MM.1S (cell line): ENCODE results near the gene LDB1.

ENCODE experiments used
- DNase-seq: peaks from one replicate; pipeline ENCODE4 v3.0.0-alpha.2; 2015
- H2AFZ ChIP-seq: fragments of 300-600 bp; sonication (generic); 2 replicates; pipeline ENCODE4 v1.6.0; 2016; ENCODE audit warnings: antibody characterized with exemption, low read length
- H3F3A ChIP-seq: fragments of 300-600 bp; sonication (generic); 2 replicates; pipeline ENCODE4 v1.6.1; 2016; ENCODE audit warnings: mild to moderate bottlenecking, antibody characterized with exemption, low read length, moderate library complexity, mixed read lengths; ENCODE audit not compliant: insufficient read depth
- H3K27ac ChIP-seq: fragments of 300-600 bp; sonication (generic); 2 replicates; pipeline ENCODE4 v1.5.1; 2016; ENCODE audit warnings: mild to moderate bottlenecking, low read length
- H3K27me3 ChIP-seq: fragments of 300-600 bp; sonication (generic); replicated peaks from 2 replicates; pipeline ENCODE4 v1.6.0; 2016; ENCODE audit warnings: low read length; ENCODE audit not compliant: insufficient read depth
- H3K36me3 ChIP-seq: fragments of 300-600 bp; sonication (generic); replicated peaks from 2 replicates; pipeline ENCODE4 v1.6.1; 2016; ENCODE audit warnings: mild to moderate bottlenecking, low read length, mixed read lengths; ENCODE audit not compliant: insufficient read depth
- H3K4me1 ChIP-seq: fragments of 300-600 bp; sonication (generic); 2 replicates; pipeline ENCODE4 v1.6.1; 2016; ENCODE audit warnings: low read length, mixed read lengths
- H3K4me2 ChIP-seq: fragments of 300-600 bp; sonication (generic); 2 replicates; pipeline ENCODE4 v1.6.0; 2016; ENCODE audit warnings: low read depth, low read length
- H3K4me3 ChIP-seq: fragments of 300-600 bp; sonication (generic); 2 replicates; pipeline ENCODE4 v1.5.1; 2016; ENCODE audit warnings: low read length, mixed read lengths
- H3K79me2 ChIP-seq: fragments of 300-600 bp; sonication (generic); 2 replicates; pipeline ENCODE4 v1.6.1; 2016; ENCODE audit warnings: mixed run types, low read length, mixed read lengths
- H3K9ac ChIP-seq: fragments of 300-600 bp; sonication (generic); 2 replicates; pipeline ENCODE4 v1.6.1; 2016; ENCODE audit warnings: low read length, mixed read lengths
- H3K9me2 ChIP-seq: fragments of 300-600 bp; sonication (generic); replicated peaks from 2 replicates; pipeline ENCODE4 v1.6.1; 2016; ENCODE audit warnings: mild to moderate bottlenecking, low read length, mixed read lengths; ENCODE audit not compliant: insufficient read depth
- H3K9me3 ChIP-seq: fragments of 300-600 bp; sonication (generic); replicated peaks from 2 replicates; pipeline ENCODE4 v1.6.1; 2016; ENCODE audit warnings: mild to moderate bottlenecking, low read length, mixed read lengths; ENCODE audit not compliant: insufficient read depth
- H4K20me1 ChIP-seq: fragments of 300-600 bp; sonication (generic); 2 replicates; pipeline ENCODE4 v1.6.1; 2016; ENCODE audit warnings: mild to moderate bottlenecking, low read length, moderate library complexity, mixed read lengths; ENCODE audit not compliant: insufficient read depth
- EZH2 ChIP-seq: fragments of 300-600 bp; sonication (generic); optimal IDR thresholded peaks from 2 replicates; pipeline ENCODE3; 2017; ENCODE audit warnings: low read depth, mild to moderate bottlenecking, antibody characterized with exemption, low read length, mixed read lengths
- EZH2phosphoT487 ChIP-seq: fragments of 300-600 bp; sonication (generic); IDR thresholded peaks from 2 replicates; pipeline ENCODE4 v1.6.1; 2018; ENCODE audit warnings: antibody characterized with exemption, low read length
- TF ChIP-seq, protein P1 (sequence below): fragments of 300-600 bp; sonication (generic); IDR thresholded peaks from 2 replicates; pipeline ENCODE4 v1.5.1; 2016; ENCODE audit warnings: antibody characterized with exemption, low read length, mixed read lengths

The LDB1 gene

GRCh38 chr10:102114861-102115618 is 5.1 kb downstream of the LDB1 start:
- Histone ChIP-seq H3K9me3 (no peaks in the 10 kb centered on the region), H3K9ac (peak overlapping the region; percentile 70), H3K79me2 (peaks cover 76% of the 10 kb centered on the region), H3K36me3 (peaks cover 3% of the 10 kb centered on the region; the same call in 1 of the 2 replicates), H3K4me3 (peak overlapping the region; percentile 65), H3K4me2 (peak overlapping the region; percentile 92), H3K27ac (peak overlapping the region; percentile 49; the same call in 1 of the 2 replicates), H3F3A (peaks cover 7% of the 10 kb centered on the region; the same call in 1 of the 2 replicates), H2AFZ (peak overlapping the region; percentile 77), H3K9me2 (no peaks in the 10 kb centered on the region), H3K27me3 (no peaks in the 10 kb centered on the region), H3K4me1 (peaks cover 38% of the 10 kb centered on the region), H4K20me1 (no peaks in the 10 kb centered on the region)
- peak; percentile 83 for DNase-seq
- TF ChIP-seq EZH2 (no peak), EZH2phosphoT487 (no peak)
- TF ChIP-seq, protein P1, sequence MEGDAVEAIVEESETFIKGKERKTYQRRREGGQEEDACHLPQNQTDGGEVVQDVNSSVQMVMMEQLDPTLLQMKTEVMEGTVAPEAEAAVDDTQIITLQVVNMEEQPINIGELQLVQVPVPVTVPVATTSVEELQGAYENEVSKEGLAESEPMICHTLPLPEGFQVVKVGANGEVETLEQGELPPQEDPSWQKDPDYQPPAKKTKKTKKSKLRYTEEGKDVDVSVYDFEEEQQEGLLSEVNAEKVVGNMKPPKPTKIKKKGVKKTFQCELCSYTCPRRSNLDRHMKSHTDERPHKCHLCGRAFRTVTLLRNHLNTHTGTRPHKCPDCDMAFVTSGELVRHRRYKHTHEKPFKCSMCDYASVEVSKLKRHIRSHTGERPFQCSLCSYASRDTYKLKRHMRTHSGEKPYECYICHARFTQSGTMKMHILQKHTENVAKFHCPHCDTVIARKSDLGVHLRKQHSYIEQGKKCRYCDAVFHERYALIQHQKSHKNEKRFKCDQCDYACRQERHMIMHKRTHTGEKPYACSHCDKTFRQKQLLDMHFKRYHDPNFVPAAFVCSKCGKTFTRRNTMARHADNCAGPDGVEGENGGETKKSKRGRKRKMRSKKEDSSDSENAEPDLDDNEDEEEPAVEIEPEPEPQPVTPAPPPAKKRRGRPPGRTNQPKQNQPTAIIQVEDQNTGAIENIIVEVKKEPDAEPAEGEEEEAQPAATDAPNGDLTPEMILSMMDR = no peak

DNA sequence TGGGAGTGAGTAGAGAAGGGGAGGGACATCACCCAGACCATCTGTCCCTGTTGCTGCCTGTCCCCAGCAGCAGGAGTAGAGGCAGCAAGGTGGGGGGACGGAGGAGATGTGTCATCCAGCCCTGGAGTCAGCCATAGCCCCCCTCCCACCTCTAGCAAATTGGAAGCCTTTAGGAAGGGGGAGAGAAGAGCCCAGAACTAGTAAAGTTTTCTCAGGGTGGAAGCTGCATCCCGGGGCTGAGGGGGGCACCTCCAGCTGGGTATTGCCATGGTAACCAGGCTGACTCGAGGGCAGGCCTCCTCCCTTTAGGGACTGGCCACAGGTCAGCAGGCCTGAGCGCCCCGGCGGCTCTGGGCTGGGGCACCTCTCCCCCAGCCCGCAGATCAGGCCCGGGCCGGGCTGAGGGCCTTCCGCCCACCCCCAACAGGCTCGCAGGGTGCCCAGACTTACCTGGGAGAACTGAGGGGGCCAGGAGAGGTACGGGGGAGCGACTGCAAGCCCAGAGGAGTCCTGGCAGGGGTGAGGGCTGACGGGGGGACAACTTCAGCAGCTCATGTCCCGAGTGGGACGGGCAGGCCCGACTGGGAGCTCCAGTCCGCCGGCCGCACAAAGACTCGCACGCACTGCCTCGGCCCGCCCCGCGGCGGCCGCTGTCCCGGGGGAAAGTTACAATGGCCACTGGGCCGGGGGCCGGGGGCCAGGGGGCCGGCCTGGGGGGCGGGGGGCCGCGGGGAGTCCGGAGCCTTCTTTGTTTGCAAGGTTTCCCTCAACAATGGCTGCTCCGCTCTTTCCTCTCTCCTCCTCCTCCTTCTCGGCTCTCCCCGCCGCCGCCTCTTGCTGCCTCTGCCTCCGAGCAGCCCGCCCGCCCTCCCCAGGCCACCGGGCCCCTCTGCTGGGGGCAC is 6.0 kb downstream of the LDB1 start:
- Histone ChIP-seq H3F3A (peaks cover 7% of the 10 kb centered on the region; the same call in 1 of the 2 replicates), H4K20me1 (no peaks in the 10 kb centered on the region), H3K4me3 (peak overlapping the region; percentile 81), H3K27ac (no peak overlapping the region), H2AFZ (0 out of 2 replicates have a peak overlapping the region, but pooled peaks have one; percentile 54), H3K4me1 (peaks cover 35% of the 10 kb centered on the region), H3K79me2 (peaks cover 68% of the 10 kb centered on the region), H3K9me2 (no peaks in the 10 kb centered on the region), H3K9me3 (no peaks in the 10 kb centered on the region), H3K9ac (peak overlapping the region; percentile 69; the same call in 1 of the 2 replicates), H3K4me2 (peak overlapping the region; percentile 72), H3K36me3 (peaks cover 3% of the 10 kb centered on the region; the same call in 1 of the 2 replicates), H3K27me3 (no peaks in the 10 kb centered on the region)
- TF ChIP-seq EZH2 = no peak
- TF ChIP-seq, protein P1 = no peak
- TF ChIP-seq EZH2phosphoT487 = no peak
- no peak for DNase-seq

DNA sequence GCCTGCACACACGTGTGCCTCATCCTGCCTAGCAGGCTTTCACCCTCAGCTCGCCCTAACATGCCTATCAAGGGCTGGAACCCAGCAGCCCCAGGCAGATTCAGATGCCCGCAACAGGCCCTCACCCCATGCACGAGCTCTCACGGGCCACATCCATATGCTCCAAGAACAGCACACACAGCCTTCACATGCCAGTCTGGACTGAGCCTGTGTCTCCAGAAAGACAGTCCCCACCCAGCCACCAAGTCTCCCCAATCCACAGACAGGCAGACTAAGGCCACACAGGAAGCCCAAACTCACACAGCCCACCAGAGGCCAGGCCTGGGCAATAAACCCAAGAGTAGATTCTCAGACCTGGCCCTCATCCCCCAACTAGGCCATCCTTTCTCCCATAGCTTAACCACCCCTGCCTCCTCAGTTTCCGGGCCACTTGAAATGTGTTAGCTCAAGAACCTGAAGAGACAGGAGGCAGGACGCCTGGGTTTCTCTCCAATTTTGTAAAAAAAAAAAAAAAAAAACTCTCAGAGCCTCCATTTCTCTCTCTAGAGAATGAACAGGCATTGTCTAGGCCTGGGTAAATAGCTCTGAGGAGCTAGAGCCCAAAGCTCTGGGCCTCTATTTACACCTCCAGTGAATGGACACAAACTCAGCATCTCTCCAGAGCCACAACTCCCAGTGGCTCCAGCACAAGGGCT is 6.8 kb downstream of the LDB1 start:
- Histone ChIP-seq H3K79me2 (peaks cover 61% of the 10 kb centered on the region), H3K27me3 (no peaks in the 10 kb centered on the region), H3K4me1 (peaks cover 30% of the 10 kb centered on the region), H3K4me3 (peak overlapping the region; percentile 81), H2AFZ (no peak overlapping the region), H3K9me3 (no peaks in the 10 kb centered on the region), H3K4me2 (peak overlapping the region; percentile 72), H3F3A (peaks cover 7% of the 10 kb centered on the region; the same call in 1 of the 2 replicates), H3K9me2 (no peaks in the 10 kb centered on the region), H3K9ac (peak overlapping the region; percentile 69; the same call in 1 of the 2 replicates), H3K27ac (no peak overlapping the region), H4K20me1 (no peaks in the 10 kb centered on the region), H3K36me3 (peaks cover 3% of the 10 kb centered on the region; the same call in 1 of the 2 replicates)
- TF ChIP-seq, protein P1 = no peak
- TF ChIP-seq EZH2 (no peak), EZH2phosphoT487 (no peak)
- no peak for DNase-seq
